ENCODE measurements around the gene SLCO4A1.

The SLCO4A1 gene

DNA sequence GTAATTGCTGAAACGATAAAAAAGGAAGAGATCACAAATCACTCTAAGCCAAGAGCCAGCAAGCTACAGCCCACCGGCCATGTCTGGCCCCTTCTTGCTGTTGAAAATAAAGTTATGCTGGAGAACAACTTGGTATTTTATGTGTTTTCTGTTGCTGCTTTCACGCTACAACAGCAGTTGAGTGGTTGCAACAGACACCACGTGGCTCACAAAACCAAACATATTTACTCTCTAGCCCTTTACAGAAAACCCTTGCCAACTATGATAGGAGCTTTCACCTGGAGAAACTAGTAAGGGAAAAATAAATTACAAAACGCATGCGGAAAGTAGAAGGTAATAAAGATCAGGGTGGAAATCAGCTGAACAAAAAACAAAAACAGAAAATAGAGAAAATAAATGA, 41.1 kb upstream of the SLCO4A1 start:
- Histone ChIP-seq H3K79me2 (ENCODE audit: control insufficient read depth, low read length) (no peaks in the 10 kb centered on the region), H3K4me1 (ENCODE audit: control insufficient read depth, low read length) (peaks cover 59% of the 10 kb centered on the region), H3K27me3 (ENCODE audit: control insufficient read depth, low read length) (peaks cover under 1% of the 10 kb centered on the region; the same call in 1 of the 2 replicates), H3K9me2 (replicated peaks; ENCODE audit: control insufficient read depth, low read length) (no peaks in the 10 kb centered on the region), H4K20me1 (ENCODE audit: control insufficient read depth, insufficient read depth, low read depth, low read length) (no peaks in the 10 kb centered on the region), H3K4me3 (ENCODE audit: low read length) (no peak overlapping the region), H3F3A (ENCODE audit: control insufficient read depth, insufficient read depth) (peaks cover 24% of the 10 kb centered on the region), H3K9me3 (ENCODE audit: control insufficient read depth, insufficient read depth, low read length) (no peaks in the 10 kb centered on the region), H3K4me2 (ENCODE audit: low read length) (0 out of 2 replicates have a peak overlapping the region, but pooled peaks have one; percentile 90), H3K36me3 (ENCODE audit: control insufficient read depth, low read length) (no peaks in the 10 kb centered on the region), H3K27ac (ENCODE audit: low read depth, low read length) (no peak overlapping the region)
- TF ChIP-seq EZH2phosphoT487 (IDR thresholded peaks at IDR 0.05; ENCODE audit: borderline replicate concordance, low read length): no peak
- TF ChIP-seq CTCF (IDR thresholded peaks at IDR 0.05; ENCODE audit: low read depth, low read length, poor library complexity, severe bottlenecking): no peak

GRCh38 chr20:62601714-62602113, 40.6 kb upstream of the SLCO4A1 start:
- no peaks in the 10 kb centered on the region for H3K79me2 ChIP-seq (ENCODE audit: control insufficient read depth, low read length)
- H3K4me1 ChIP-seq (ENCODE audit: control insufficient read depth, low read length): peaks cover 65% of the 10 kb centered on the region
- no peaks in the 10 kb centered on the region for H3K36me3 ChIP-seq (ENCODE audit: control insufficient read depth, low read length)
- no peak overlapping the region for H3K27ac ChIP-seq (ENCODE audit: low read depth, low read length)
- peaks cover 28% of the 10 kb centered on the region for H3F3A ChIP-seq (ENCODE audit: control insufficient read depth, insufficient read depth)
- H3K4me3 ChIP-seq (ENCODE audit: low read length): no peak overlapping the region
- peak overlapping the region; percentile 90; the same call in 1 of the 2 replicates for H3K4me2 ChIP-seq (ENCODE audit: low read length)
- no peaks in the 10 kb centered on the region for H3K27me3 ChIP-seq (ENCODE audit: control insufficient read depth, low read length)
- H4K20me1 ChIP-seq (ENCODE audit: control insufficient read depth, insufficient read depth, low read depth, low read length): no peaks in the 10 kb centered on the region
- no peaks in the 10 kb centered on the region for H3K9me3 ChIP-seq (ENCODE audit: control insufficient read depth, insufficient read depth, low read length)
- H3K9me2 ChIP-seq (replicated peaks; ENCODE audit: control insufficient read depth, low read length): no peaks in the 10 kb centered on the region
- TF ChIP-seq CTCF (IDR thresholded peaks at IDR 0.05; ENCODE audit: low read depth, low read length, poor library complexity, severe bottlenecking) (no peak), EZH2phosphoT487 (IDR thresholded peaks at IDR 0.05; ENCODE audit: borderline replicate concordance, low read length) (no peak)

DNA sequence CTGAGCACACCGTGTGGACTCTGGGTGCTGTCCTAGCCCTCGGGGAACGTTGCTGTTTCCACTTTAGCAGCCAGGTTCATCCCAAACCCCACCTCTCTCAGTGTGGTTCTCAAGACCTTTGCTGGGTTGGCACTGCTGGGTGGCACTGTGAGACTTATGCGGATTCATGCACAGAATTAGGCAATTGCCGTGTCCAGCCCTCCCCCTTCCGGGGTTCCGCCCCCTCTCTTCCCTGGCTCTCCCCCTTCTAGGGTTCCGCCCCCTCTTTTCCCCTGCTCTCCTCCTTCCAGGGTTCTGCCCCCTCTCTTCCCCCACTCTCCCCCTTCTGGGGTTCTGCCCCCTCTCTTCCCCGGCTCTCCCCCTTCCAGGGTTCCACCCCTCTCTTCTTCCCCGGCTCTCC, 39.8 kb upstream of the SLCO4A1 start:
- no peaks in the 10 kb centered on the region for H3K9me2 ChIP-seq (replicated peaks; ENCODE audit: control insufficient read depth, low read length)
- TF ChIP-seq EZH2phosphoT487 (IDR thresholded peaks at IDR 0.05; ENCODE audit: borderline replicate concordance, low read length): no peak
- TF ChIP-seq CTCF (IDR thresholded peaks at IDR 0.05; ENCODE audit: low read depth, low read length, poor library complexity, severe bottlenecking): no peak
- H3K79me2 ChIP-seq (ENCODE audit: control insufficient read depth, low read length): no peaks in the 10 kb centered on the region
- H3K4me1 ChIP-seq (ENCODE audit: control insufficient read depth, low read length): peaks cover 73% of the 10 kb centered on the region
- no peaks in the 10 kb centered on the region for H3K27me3 ChIP-seq (ENCODE audit: control insufficient read depth, low read length)
- H3K9me3 ChIP-seq (ENCODE audit: control insufficient read depth, insufficient read depth, low read length): no peaks in the 10 kb centered on the region
- no peaks in the 10 kb centered on the region for H3K36me3 ChIP-seq (ENCODE audit: control insufficient read depth, low read length)
- H4K20me1 ChIP-seq (ENCODE audit: control insufficient read depth, insufficient read depth, low read depth, low read length): no peaks in the 10 kb centered on the region
- peak overlapping the region; percentile 70 for H3K4me3 ChIP-seq (ENCODE audit: low read length)
- peak overlapping the region; percentile 96 for H3K27ac ChIP-seq (ENCODE audit: low read depth, low read length)
- H3K4me2 ChIP-seq (ENCODE audit: low read length): peak overlapping the region; percentile 90
- peaks cover 33% of the 10 kb centered on the region for H3F3A ChIP-seq (ENCODE audit: control insufficient read depth, insufficient read depth)

All from DOHH2 (cell line).